ENCODE data around the gene MTHFSD. TPM values are rescaled to one million over a fixed set of nuclear protein-coding genes. Genes with fewer than 3 reads are reported as not detected.

Gene MTHFSD
- total RNA-seq, 6 donors from 2014 or later = 13.8 to 39.8 (median 22.0) TPM

DNA sequence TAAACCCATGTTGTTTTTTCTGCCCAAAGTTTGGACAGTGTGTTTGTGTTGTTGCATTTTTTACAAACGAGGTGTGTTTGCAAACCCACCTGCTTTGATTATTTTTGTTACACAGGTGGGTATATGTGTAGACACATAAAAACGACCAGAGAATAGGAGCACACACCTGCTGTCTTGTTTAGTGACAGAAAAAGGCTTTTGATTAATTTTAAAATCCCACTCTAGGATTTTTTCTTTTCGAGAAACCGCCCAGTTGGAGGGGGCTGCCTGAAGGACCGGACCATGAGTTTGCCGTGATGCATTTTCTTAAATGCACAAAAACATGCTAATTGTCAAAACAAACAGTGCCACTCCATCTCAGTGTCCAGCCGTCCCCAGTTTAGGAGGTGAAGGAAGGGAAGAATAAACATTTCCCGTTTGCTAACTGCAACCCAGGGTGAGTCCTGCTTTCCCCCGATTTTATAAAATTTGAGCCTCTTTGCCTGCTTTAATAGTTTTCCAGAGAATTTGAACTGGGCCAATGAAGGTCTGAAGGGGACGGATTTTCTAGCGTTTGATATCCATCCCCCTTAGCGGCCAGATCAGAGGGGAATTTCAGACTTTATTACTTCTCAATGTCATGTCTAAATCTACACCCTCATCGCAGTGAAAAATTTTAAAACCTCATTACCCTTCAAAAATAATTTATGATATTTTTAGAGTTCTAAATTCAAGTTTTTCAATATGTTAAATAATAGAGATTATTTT is 14.8 kb upstream of the MTHFSD start:
- no peak overlapping the region for H3K4me3 ChIP-seq
- no peaks in the 10 kb centered on the region for H3K9me3 ChIP-seq
- H3K27me3 ChIP-seq = peaks cover 0 to 49% (median 26%) of the 10 kb centered on the region in 4 donors
- peaks cover 4 to 32% (median 13%) of the 10 kb centered on the region in 4 donors for H3K4me1 ChIP-seq
- WGBS, 2 donors = 48 to 51% methylated on average over 13 of the region's 13 CpGs
- TF ChIP-seq EP300 (IDR thresholded peaks at IDR 0.05) (no peak), POLR2A (IDR thresholded peaks at IDR 0.05) (no peak), POLR2AphosphoS5 (IDR thresholded peaks at IDR 0.05) (no peak)
- TF ChIP-seq, protein P1, sequence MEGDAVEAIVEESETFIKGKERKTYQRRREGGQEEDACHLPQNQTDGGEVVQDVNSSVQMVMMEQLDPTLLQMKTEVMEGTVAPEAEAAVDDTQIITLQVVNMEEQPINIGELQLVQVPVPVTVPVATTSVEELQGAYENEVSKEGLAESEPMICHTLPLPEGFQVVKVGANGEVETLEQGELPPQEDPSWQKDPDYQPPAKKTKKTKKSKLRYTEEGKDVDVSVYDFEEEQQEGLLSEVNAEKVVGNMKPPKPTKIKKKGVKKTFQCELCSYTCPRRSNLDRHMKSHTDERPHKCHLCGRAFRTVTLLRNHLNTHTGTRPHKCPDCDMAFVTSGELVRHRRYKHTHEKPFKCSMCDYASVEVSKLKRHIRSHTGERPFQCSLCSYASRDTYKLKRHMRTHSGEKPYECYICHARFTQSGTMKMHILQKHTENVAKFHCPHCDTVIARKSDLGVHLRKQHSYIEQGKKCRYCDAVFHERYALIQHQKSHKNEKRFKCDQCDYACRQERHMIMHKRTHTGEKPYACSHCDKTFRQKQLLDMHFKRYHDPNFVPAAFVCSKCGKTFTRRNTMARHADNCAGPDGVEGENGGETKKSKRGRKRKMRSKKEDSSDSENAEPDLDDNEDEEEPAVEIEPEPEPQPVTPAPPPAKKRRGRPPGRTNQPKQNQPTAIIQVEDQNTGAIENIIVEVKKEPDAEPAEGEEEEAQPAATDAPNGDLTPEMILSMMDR (IDR thresholded peaks at IDR 0.05) = no peak
- no peak for ATAC-seq (ENCODE audit: low FRiP score in 2 of 2)
- no peak overlapping the region for H3K27ac ChIP-seq
- DNase-seq = no peak
- H3K36me3 ChIP-seq = no peaks in the 10 kb centered on the region

DNA sequence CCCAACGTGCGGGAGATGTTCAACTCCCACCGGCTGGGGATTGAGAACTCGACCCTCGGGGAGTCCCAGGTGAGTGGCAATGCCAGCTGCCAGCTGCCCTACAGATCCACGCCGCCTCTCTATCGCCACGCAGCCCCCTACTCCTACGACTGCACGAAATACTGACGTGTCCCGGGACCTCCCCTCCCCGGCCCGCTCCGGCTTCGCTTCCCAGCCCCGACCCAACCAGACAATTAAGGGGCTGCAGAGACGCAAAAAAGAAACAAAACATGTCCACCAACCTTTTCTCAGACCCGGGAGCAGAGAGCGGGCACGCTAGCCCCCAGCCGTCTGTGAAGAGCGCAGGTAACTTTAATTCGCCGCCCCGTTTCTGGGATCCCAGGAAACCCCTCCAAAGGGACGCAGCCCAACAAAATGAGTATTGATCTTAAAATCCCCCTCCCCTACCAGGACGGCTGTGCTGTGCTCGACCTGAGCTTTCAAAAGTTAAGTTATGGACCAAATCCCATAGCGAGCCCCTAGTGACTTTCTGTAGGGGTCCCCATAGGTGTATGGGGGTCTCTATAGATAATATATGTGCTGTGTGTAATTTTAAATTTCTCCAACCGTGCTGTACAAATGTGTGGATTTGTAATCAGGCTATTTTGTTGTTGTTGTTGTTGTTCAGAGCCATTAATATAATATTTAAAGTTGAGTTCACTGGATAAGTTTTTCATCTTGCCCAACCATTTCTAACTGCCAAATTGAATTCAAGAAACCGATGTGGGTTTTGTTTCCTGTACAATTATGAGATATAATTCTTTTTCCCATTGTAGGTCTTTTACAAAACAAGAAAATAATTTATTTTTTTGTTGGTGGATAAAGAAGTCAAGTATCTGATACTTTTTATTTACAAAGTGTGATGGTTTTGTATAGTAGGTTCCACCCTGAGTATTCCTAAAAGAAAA is 13.9 kb upstream of the MTHFSD start:
- WGBS, 2 donors = 10 to 12% methylated on average over 29 to 30 of the region's 33 CpGs
- H3K9me3 ChIP-seq = no peaks in the 10 kb centered on the region
- H3K27me3 ChIP-seq = peaks cover 0 to 58% (median 31%) of the 10 kb centered on the region in 4 donors
- H3K4me3 ChIP-seq = peak overlapping the region in 3 of 4 donors; percentile 4 to 25 (median 25)
- peak overlapping the region in 1 of 4 donors; percentile 28 for H3K27ac ChIP-seq
- no peak for TF ChIP-seq POLR2A (IDR thresholded peaks at IDR 0.05)
- TF ChIP-seq, protein P1 (IDR thresholded peaks at IDR 0.05) = no peak
- TF ChIP-seq POLR2AphosphoS5 (IDR thresholded peaks at IDR 0.05) = no peak
- no peak for TF ChIP-seq EP300 (IDR thresholded peaks at IDR 0.05)
- H3K4me1 ChIP-seq = peaks cover 6 to 37% (median 17%) of the 10 kb centered on the region in 4 donors
- no peak for DNase-seq
- H3K36me3 ChIP-seq = no peaks in the 10 kb centered on the region
- ATAC-seq (ENCODE audit: low FRiP score in 2 of 2) = no peak

GRCh38 chr16:86567701-86568581 is 12.9 kb upstream of the MTHFSD start:
- DNase-seq (peak in 1 of 2 donors; percentile 85), ATAC-seq (ENCODE audit: low FRiP score in 2 of 2) (no peak)
- H3K4me3 ChIP-seq = peak overlapping the region in 3 of 4 donors; percentile 4 to 41 (median 30)
- no peaks in the 10 kb centered on the region for H3K9me3 ChIP-seq
- H3K4me1 ChIP-seq = peaks cover 8 to 44% (median 20%) of the 10 kb centered on the region in 4 donors
- H3K27me3 ChIP-seq = peaks cover 0 to 59% (median 31%) of the 10 kb centered on the region in 4 donors
- TF ChIP-seq, protein P1 (IDR thresholded peaks at IDR 0.05) = no peak
- TF ChIP-seq POLR2A (IDR thresholded peaks at IDR 0.05) (no peak), POLR2AphosphoS5 (IDR thresholded peaks at IDR 0.05) (no peak), EP300 (IDR thresholded peaks at IDR 0.05) (no peak)
- H3K36me3 ChIP-seq = no peaks in the 10 kb centered on the region
- peak overlapping the region in 2 of 4 donors; percentile 58 to 67 for H3K27ac ChIP-seq
- 2 to 10% methylated on average over 4 to 41 of the region's 116 CpGs for WGBS, 2 donors

DNA sequence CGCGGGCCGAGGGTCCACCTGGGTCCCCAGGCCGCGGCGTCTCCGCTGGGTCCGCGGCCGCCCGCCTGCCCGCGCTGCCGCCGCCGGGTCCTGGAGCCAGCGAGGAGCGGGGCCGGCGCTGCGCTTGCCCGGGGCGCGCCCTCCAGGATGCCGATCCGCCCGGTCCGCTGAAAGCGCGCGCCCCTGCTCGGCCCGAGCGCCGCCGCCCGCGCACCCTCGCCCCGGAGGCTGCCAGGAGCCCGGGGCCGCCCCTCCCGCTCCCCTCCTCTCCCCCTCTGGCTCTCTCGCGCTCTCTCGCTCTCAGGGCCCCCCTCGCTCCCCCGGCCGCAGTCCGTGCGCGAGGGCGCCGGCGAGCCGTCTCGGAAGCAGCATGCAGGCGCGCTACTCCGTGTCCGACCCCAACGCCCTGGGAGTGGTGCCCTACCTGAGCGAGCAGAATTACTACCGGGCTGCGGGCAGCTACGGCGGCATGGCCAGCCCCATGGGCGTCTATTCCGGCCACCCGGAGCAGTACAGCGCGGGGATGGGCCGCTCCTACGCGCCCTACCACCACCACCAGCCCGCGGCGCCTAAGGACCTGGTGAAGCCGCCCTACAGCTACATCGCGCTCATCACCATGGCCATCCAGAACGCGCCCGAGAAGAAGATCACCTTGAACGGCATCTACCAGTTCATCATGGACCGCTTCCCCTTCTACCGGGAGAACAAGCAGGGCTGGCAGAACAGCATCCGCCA is 12.1 kb upstream of the MTHFSD start:
- Histone ChIP-seq H3K36me3 (no peaks in the 10 kb centered on the region), H3K9me3 (no peaks in the 10 kb centered on the region), H3K27ac (peak overlapping the region in 2 of 4 donors; percentile 58 to 67), H3K4me1 (peaks cover 8 to 44% (median 20%) of the 10 kb centered on the region in 4 donors), H3K4me3 (peak overlapping the region in 3 of 4 donors; percentile 30 to 41 (median 33)), H3K27me3 (peaks cover 0 to 59% (median 31%) of the 10 kb centered on the region in 4 donors)
- peak in 1 of 2 donors; percentile 84 for DNase-seq
- TF ChIP-seq EP300 (IDR thresholded peaks at IDR 0.05) (no peak), POLR2A (IDR thresholded peaks at IDR 0.05) (no peak), POLR2AphosphoS5 (IDR thresholded peaks at IDR 0.05) (no peak)
- TF ChIP-seq, protein P1 (IDR thresholded peaks at IDR 0.05) = no peak
- peak in 1 of 2 donors; percentile 48 for ATAC-seq (ENCODE audit: low FRiP score in 2 of 2)
- 2% methylated on average over 17 to 22 of the region's 88 CpGs for WGBS, 2 donors
